ENCODE results near the gene HOXB3. TPM values are rescaled to one million over a fixed set of nuclear protein-coding genes. Genes with fewer than 3 reads are reported as not detected.

Gene HOXB3
- total and polyA plus RNA-seq, 10 donors = 3.6 to 23.1 (median 8.8) TPM

- Histone ChIP-seq H3K27me3 (replicated peaks in 1 of 7) (peaks cover 0 to 78% (median 18%) of the 10 kb centered on the region in 7 donors), H3K36me3 (no peaks in the 10 kb centered on the region), H3K27ac (peak overlapping the region in 7 of 8 donors; percentile 55 to 89 (median 70)), H3K4me1 (peaks cover 0 to 81% (median 15%) of the 10 kb centered on the region in 6 donors), H3K4me3 (peak overlapping the region in 6 of 8 donors; percentile 20 to 59 (median 24)), H3K9me3 (no peaks in the 10 kb centered on the region)
- DNase-seq = no peak
- intact Hi-C loops (cut with DNase I; ENCODE audit: low total_unique reads) = no loop called here
- 29 to 41% (median 31%) methylated on average over 31 to 73 of the region's 73 CpGs for WGBS, 5 donors
- TF ChIP-seq CTCF (IDR thresholded peaks at IDR 0.05 in 8 of 11, conservative IDR thresholded peaks at IDR 0.05 in 3 of 11) (no peak), POLR2AphosphoS5 (IDR thresholded peaks at IDR 0.05) (peak in 2 of 3 donors; percentile 58 to 72)
Measured at GRCh38 chr17:48564188-48565021, 25.6 kb downstream of the HOXB3 start.

- DNase-seq = no peak
- Histone ChIP-seq H3K9me3 (no peaks in the 10 kb centered on the region), H3K27ac (peak overlapping the region in 7 of 8 donors; percentile 55 to 89 (median 70)), H3K27me3 (replicated peaks in 1 of 7) (peaks cover 0 to 72% (median 18%) of the 10 kb centered on the region in 7 donors), H3K4me1 (peaks cover 0 to 76% (median 12%) of the 10 kb centered on the region in 6 donors), H3K4me3 (peak overlapping the region in 5 of 8 donors; percentile 20 to 59 (median 26)), H3K36me3 (no peaks in the 10 kb centered on the region)
- 63 to 84% (median 71%) methylated on average over 10 of the region's 10 CpGs for WGBS, 5 donors
- intact Hi-C loops (cut with DNase I; ENCODE audit: low total_unique reads) = no loop called here
- TF ChIP-seq CTCF (IDR thresholded peaks at IDR 0.05 in 8 of 11, conservative IDR thresholded peaks at IDR 0.05 in 3 of 11) (no peak), POLR2AphosphoS5 (IDR thresholded peaks at IDR 0.05) (no peak), POLR2A (IDR thresholded peaks at IDR 0.05) (no peak)
Measured at GRCh38 chr17:48563867-48564187, 26.2 kb downstream of the HOXB3 start.

GRCh38 chr17:48563385-48563838 is 26.6 kb downstream of the HOXB3 start:
- Histone ChIP-seq H3K27ac (peak overlapping the region in 7 of 8 donors; percentile 55 to 89 (median 70)), H3K27me3 (replicated peaks in 1 of 7) (peaks cover 0 to 69% (median 14%) of the 10 kb centered on the region in 7 donors), H3K9me3 (no peaks in the 10 kb centered on the region), H3K4me1 (peaks cover 0 to 73% (median 11%) of the 10 kb centered on the region in 6 donors), H3K36me3 (no peaks in the 10 kb centered on the region), H3K4me3 (peak overlapping the region in 4 of 8 donors; percentile 20 to 59 (median 34))
- DNase-seq = no peak
- TF ChIP-seq CTCF (IDR thresholded peaks at IDR 0.05 in 8 of 11, conservative IDR thresholded peaks at IDR 0.05 in 3 of 11) = no peak
- TF ChIP-seq POLR2A (IDR thresholded peaks at IDR 0.05) = no peak
- no peak for TF ChIP-seq POLR2AphosphoS5 (IDR thresholded peaks at IDR 0.05)
- intact Hi-C loops (cut with DNase I; ENCODE audit: low total_unique reads) = no loop called here
- 74 to 93% (median 86%) methylated on average over 6 of the region's 6 CpGs for WGBS, 5 donors

GRCh38 chr17:48562934-48563333 is 27.1 kb downstream of the HOXB3 start:
- Histone ChIP-seq H3K36me3 (no peaks in the 10 kb centered on the region), H3K9me3 (no peaks in the 10 kb centered on the region), H3K4me1 (peaks cover 0 to 73% (median 10%) of the 10 kb centered on the region in 6 donors), H3K27ac (peak overlapping the region in 7 of 8 donors; percentile 25 to 89 (median 68)), H3K4me3 (peak overlapping the region in 3 of 8 donors; percentile 26 to 59 (median 42)), H3K27me3 (replicated peaks in 1 of 7) (peaks cover 0 to 69% (median 9%) of the 10 kb centered on the region in 7 donors)
- TF ChIP-seq POLR2AphosphoS5 (IDR thresholded peaks at IDR 0.05) (no peak), CTCF (IDR thresholded peaks at IDR 0.05 in 8 of 11, conservative IDR thresholded peaks at IDR 0.05 in 3 of 11) (no peak), POLR2A (IDR thresholded peaks at IDR 0.05) (no peak)
- 78 to 88% (median 84%) methylated on average over 5 of the region's 5 CpGs for WGBS, 5 donors
- intact Hi-C loops (cut with DNase I; ENCODE audit: low total_unique reads) = no loop called here
- no peak for DNase-seq

Measured in spleen (tissue), 11 donors.